ENCODE results near the gene KIF5C.

The KIF5C gene

GRCh38 chr2:149021761-149022160 lies 146.7 kb downstream of the KIF5C start:
- H2AFZ ChIP-seq = no peak overlapping the region
- TF ChIP-seq, protein P1, sequence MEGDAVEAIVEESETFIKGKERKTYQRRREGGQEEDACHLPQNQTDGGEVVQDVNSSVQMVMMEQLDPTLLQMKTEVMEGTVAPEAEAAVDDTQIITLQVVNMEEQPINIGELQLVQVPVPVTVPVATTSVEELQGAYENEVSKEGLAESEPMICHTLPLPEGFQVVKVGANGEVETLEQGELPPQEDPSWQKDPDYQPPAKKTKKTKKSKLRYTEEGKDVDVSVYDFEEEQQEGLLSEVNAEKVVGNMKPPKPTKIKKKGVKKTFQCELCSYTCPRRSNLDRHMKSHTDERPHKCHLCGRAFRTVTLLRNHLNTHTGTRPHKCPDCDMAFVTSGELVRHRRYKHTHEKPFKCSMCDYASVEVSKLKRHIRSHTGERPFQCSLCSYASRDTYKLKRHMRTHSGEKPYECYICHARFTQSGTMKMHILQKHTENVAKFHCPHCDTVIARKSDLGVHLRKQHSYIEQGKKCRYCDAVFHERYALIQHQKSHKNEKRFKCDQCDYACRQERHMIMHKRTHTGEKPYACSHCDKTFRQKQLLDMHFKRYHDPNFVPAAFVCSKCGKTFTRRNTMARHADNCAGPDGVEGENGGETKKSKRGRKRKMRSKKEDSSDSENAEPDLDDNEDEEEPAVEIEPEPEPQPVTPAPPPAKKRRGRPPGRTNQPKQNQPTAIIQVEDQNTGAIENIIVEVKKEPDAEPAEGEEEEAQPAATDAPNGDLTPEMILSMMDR (IDR thresholded peaks at IDR 0.05) = no peak

DNA sequence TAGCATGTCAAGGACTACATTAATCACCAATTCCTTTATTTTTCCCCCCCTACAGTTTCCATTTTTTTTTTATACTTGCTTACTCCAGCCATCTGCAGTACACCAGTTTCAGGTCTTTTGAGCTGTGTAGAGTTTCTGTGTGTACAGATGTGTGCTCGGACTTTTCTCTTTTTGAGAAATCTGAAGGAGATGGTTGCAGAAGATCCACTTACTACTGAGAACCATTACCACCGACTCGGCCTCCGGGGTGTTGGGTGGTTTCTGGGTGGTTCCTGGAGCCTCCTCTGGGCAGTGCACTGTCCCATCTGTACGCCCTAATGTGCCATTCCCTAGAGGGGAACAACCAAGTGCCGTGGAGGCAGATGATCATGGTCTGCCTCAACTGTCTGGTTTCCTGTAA lies 148.1 kb downstream of the KIF5C start:
- H3K36me3 ChIP-seq (ENCODE audit: control insufficient read depth, insufficient read depth, low read length) = no peaks in the 10 kb centered on the region
- H3K4me3 ChIP-seq (ENCODE audit: low read depth, low read length) = no peak overlapping the region
- no peaks in the 10 kb centered on the region for H3K4me1 ChIP-seq
- no peak overlapping the region for H3K27ac ChIP-seq
- no peaks in the 10 kb centered on the region for H3K27me3 ChIP-seq (ENCODE audit: control insufficient read depth, insufficient read depth, low read length)
- no peaks in the 10 kb centered on the region for H3K9me3 ChIP-seq (ENCODE audit: control insufficient read depth, low read length)
- TF ChIP-seq, protein P1 (IDR thresholded peaks at IDR 0.05) = no peak
- H3K9ac ChIP-seq = no peak overlapping the region
- no peaks in the 10 kb centered on the region for H3K79me2 ChIP-seq
- H3K4me2 ChIP-seq (ENCODE audit: low read length) = no peak overlapping the region
- no peak overlapping the region for H2AFZ ChIP-seq

More at GRCh38 chr2:149021761-149022160, 146.7 kb downstream of the KIF5C start:
- H3K9ac ChIP-seq = no peak overlapping the region
- no peaks in the 10 kb centered on the region for H3K36me3 ChIP-seq (ENCODE audit: control insufficient read depth, insufficient read depth, low read length)
- H3K79me2 ChIP-seq = no peaks in the 10 kb centered on the region
- H3K4me2 ChIP-seq (ENCODE audit: low read length) = no peak overlapping the region
- no peak overlapping the region for H3K27ac ChIP-seq
- no peaks in the 10 kb centered on the region for H3K27me3 ChIP-seq (ENCODE audit: control insufficient read depth, insufficient read depth, low read length)
- H3K9me3 ChIP-seq (ENCODE audit: control insufficient read depth, low read length) = no peaks in the 10 kb centered on the region
- no peak overlapping the region for H3K4me3 ChIP-seq (ENCODE audit: low read depth, low read length)
- no peaks in the 10 kb centered on the region for H3K4me1 ChIP-seq

- TF ChIP-seq, protein P1 (IDR thresholded peaks at IDR 0.05) = no peak
- H3K9me3 ChIP-seq (ENCODE audit: control insufficient read depth, low read length) = no peaks in the 10 kb centered on the region
- no peak overlapping the region for H3K4me2 ChIP-seq (ENCODE audit: low read length)
- no peak overlapping the region for H3K27ac ChIP-seq
- H3K79me2 ChIP-seq = no peaks in the 10 kb centered on the region
- no peak overlapping the region for H3K9ac ChIP-seq
- no peaks in the 10 kb centered on the region for H3K27me3 ChIP-seq (ENCODE audit: control insufficient read depth, insufficient read depth, low read length)
- no peak overlapping the region for H2AFZ ChIP-seq
- no peaks in the 10 kb centered on the region for H3K36me3 ChIP-seq (ENCODE audit: control insufficient read depth, insufficient read depth, low read length)
- H3K4me3 ChIP-seq (ENCODE audit: low read depth, low read length) = no peak overlapping the region
- no peaks in the 10 kb centered on the region for H3K4me1 ChIP-seq
Measured at GRCh38 chr2:149027590-149028250, 152.7 kb downstream of the KIF5C start.

DNA sequence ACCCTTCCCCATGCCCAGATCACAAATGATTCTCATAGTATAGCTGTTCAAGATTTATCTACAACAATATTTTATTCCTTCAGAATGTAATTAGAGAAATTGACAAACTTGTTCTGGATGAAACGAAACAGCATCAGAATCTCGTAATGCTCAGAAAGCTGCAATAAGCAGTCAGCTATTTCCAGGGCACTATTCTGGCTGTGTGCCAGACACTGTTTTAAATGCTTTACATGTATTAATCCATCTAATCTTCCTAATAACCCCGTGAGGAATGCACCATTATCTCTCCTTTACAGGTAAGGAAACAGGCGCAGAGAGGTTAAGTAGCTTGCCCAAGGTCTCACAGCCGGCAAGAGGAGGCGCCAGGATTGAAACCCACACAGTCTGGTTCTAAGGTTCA lies 153.3 kb downstream of the KIF5C start:
- Histone ChIP-seq H3K36me3 (ENCODE audit: control insufficient read depth, insufficient read depth, low read length) (no peaks in the 10 kb centered on the region), H3K9ac (no peak overlapping the region)

More for the DNA sequence above, 153.3 kb downstream of the KIF5C start:
- no peak overlapping the region for H3K27ac ChIP-seq
- H3K9me3 ChIP-seq (ENCODE audit: control insufficient read depth, low read length) = no peaks in the 10 kb centered on the region
- TF ChIP-seq, protein P1 (IDR thresholded peaks at IDR 0.05) = no peak
- H3K27me3 ChIP-seq (ENCODE audit: control insufficient read depth, insufficient read depth, low read length) = no peaks in the 10 kb centered on the region
- H2AFZ ChIP-seq = no peak overlapping the region
- H3K4me2 ChIP-seq (ENCODE audit: low read length) = no peak overlapping the region
- H3K4me3 ChIP-seq (ENCODE audit: low read depth, low read length) = no peak overlapping the region
- no peaks in the 10 kb centered on the region for H3K4me1 ChIP-seq
- no peaks in the 10 kb centered on the region for H3K79me2 ChIP-seq
